ENCODE results near the gene RAB11FIP4.

RAB11FIP4 gene

DNA sequence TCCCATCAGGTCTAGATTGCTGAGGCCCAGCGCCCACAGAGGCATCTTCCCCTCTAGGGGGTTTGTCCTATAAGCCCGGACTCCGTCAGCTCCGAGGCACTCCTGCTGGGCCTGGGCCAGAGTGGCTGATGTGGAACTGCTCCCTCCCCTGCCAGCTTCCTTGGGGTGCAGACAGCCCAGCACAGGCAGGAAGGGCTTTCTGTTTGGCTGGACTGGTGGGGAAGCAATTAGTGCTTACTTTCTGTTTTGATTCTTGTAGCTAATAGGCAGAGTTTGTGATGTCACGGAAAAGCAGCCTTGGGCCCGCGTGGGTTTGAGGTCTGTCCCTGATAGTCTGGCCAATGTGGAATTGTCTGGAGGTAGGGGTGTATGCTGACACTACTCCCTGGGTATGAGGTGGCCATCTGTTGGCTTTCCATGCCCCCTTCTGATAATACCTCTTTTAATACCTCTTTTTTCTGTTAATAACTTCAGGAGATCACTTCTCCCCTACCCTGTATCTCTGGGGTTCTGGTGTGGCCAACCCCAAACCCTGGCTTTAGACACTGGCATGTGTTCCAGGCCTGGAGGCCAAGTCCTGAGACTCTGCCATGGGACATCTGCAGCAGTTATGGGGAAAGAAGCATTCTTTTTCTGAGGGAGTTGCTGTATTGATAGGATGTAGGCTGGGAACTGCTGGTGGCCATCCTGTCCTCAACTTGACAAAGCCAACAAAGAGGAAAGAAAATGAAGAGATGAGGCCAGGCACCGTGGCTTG, 190.9 kb downstream of the RAB11FIP4 start:
- DNase-seq (ENCODE audit: low read depth in 2 of 3, low spot score in 2 of 3): no peak

GRCh38 chr17:31583772-31584356, 192.4 kb downstream of the RAB11FIP4 start:
- DNase-seq (ENCODE audit: low read depth in 2 of 3, low spot score in 2 of 3): no peak

- DNase-seq (ENCODE audit: low read depth in 2 of 3, low spot score in 2 of 3): no peak
These were observed 193.2 kb downstream of the RAB11FIP4 start for GRCh38 chr17:31584438-31585279.

DNA sequence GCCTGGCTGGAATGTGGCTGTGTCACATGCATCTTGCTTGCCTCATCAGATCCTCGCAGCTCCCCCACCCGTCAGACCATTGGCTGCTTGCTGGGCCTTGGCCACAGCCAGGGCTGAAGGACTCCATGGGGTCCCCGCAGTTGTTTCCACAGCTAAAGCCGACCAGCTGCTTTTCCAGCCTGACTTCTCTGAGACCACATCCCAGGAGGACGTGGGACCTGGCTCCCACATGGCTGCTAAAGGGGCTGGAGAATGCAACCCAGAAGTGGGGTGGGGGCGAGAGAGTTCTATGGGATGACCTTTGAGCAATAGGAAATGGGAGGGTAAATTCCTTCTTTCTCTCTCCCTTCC, 193.8 kb downstream of the RAB11FIP4 start:
- DNase-seq (ENCODE audit: low read depth in 2 of 3, low spot score in 2 of 3): no peak

- DNase-seq (ENCODE audit: low read depth in 2 of 3, low spot score in 2 of 3): no peak
These were observed 195.5 kb downstream of the RAB11FIP4 start for GRCh38 chr17:31586946-31587345.

DNA sequence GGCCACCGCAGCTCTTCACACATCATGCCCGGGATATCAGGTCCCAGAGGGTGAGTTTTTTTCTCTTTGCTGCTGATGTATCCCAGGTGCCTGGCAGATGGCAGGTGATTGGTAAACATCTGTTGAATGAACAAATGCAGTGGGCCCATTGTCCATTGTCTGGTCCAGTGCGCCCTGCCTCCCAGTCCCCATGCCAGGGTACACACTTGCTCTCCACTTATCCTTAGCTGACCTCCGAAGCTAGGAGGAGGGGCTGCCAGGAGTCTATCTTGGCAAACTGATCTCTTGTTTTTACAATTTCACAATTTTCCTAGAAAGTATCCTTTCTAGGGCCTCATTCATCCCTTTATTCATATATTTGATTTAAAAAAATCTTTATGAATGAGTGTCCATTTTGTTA, 196.0 kb downstream of the RAB11FIP4 start:
- DNase-seq (ENCODE audit: low read depth in 2 of 3, low spot score in 2 of 3): no peak
